Esophagus muscularis mucosa (tissue), 3 donors: ENCODE measurements around the gene FERMT1.

Source experiments
- POLR2A ChIP-seq: fragments of 450-650 bp; IDR thresholded peaks from one replicate; pipeline ENCODE4 v1.6.1; 2017; ENCODE audit warnings: antibody characterized with exemption, moderate library complexity, mild to moderate bottlenecking, low read depth
- TF ChIP-seq, protein P1 (sequence below), 3 experiments: fragments of 200-600 bp in 2 of 3; fragments of 450-650 bp in 1 of 3; sonication (generic) in 2 of 3; IDR thresholded peaks; one replicate each; pipeline ENCODE4 v1.5.1; 2017 to 2019; ENCODE audit warnings: antibody characterized with exemption in 3 of 3, mild to moderate bottlenecking in 2 of 3, moderate library complexity in 1 of 3

- TF ChIP-seq, protein P1, sequence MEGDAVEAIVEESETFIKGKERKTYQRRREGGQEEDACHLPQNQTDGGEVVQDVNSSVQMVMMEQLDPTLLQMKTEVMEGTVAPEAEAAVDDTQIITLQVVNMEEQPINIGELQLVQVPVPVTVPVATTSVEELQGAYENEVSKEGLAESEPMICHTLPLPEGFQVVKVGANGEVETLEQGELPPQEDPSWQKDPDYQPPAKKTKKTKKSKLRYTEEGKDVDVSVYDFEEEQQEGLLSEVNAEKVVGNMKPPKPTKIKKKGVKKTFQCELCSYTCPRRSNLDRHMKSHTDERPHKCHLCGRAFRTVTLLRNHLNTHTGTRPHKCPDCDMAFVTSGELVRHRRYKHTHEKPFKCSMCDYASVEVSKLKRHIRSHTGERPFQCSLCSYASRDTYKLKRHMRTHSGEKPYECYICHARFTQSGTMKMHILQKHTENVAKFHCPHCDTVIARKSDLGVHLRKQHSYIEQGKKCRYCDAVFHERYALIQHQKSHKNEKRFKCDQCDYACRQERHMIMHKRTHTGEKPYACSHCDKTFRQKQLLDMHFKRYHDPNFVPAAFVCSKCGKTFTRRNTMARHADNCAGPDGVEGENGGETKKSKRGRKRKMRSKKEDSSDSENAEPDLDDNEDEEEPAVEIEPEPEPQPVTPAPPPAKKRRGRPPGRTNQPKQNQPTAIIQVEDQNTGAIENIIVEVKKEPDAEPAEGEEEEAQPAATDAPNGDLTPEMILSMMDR (IDR thresholded peaks at IDR 0.05): no peak
- no peak for TF ChIP-seq POLR2A
Measured at GRCh38 chr20:6040540-6040939, 82.3 kb downstream of the FERMT1 start.
